Epithelial cell of esophagus (primary cell): ENCODE data around the gene ZSWIM9.
A peak's percentile ranks its signal among the peaks of the same experiment; 100 is the strongest.
"Not testable (repeated sequence)": the region's sequence is repeated elsewhere in the genome, so short reads cannot be mapped to it uniquely, and the experiment has no call there.

Source experiments
- DNase-seq: peaks from one replicate; pipeline ENCODE4 v3.0.0; 2010; ENCODE audit warnings: low read depth
- H3K4me3 ChIP-seq: 2 replicates; pipeline ENCODE4 v1.5.1; 2011; ENCODE audit warnings: mild to moderate bottlenecking, low read length, control low read depth
- CTCF ChIP-seq: IDR thresholded peaks from 2 replicates; pipeline ENCODE4 v1.5.1; 2011; ENCODE audit warnings: low read depth, mild to moderate bottlenecking, low read length, control low read depth, inconsistent platforms; ENCODE audit not compliant: insufficient read depth; ENCODE audit errors: missing control alignments

The ZSWIM9 gene

GRCh38 chr19:48206397-48207093, 36.1 kb downstream of the ZSWIM9 start:
- no peak for TF ChIP-seq CTCF
- no peak overlapping the region for H3K4me3 ChIP-seq
- no peak for DNase-seq

- no peak for TF ChIP-seq CTCF
- no peak for DNase-seq
- H3K4me3 ChIP-seq, result no peak overlapping the region
Measured at GRCh38 chr19:48210005-48210404, 39.5 kb downstream of the ZSWIM9 start.

GRCh38 chr19:48213959-48214358, 43.5 kb downstream of the ZSWIM9 start:
- H3K4me3 ChIP-seq, result no peak overlapping the region
- no peak for DNase-seq
- no peak for TF ChIP-seq CTCF

- DNase-seq, result no peak
- TF ChIP-seq CTCF, result no peak
- no peak overlapping the region for H3K4me3 ChIP-seq
Measured at GRCh38 chr19:48216933-48217332, 46.5 kb downstream of the ZSWIM9 start.

GRCh38 chr19:48218997-48219396, 48.5 kb downstream of the ZSWIM9 start:
- TF ChIP-seq CTCF, result no peak
- no peak overlapping the region for H3K4me3 ChIP-seq
- DNase-seq, result peak; percentile 40

- not testable (repeated sequence) for H3K4me3 ChIP-seq, DNase-seq
Measured at GRCh38 chr19:48220784-48221183, 50.3 kb downstream of the ZSWIM9 start.

- no peak for TF ChIP-seq CTCF
- DNase-seq, result no peak
Measured at GRCh38 chr19:48221628-48222027, 51.1 kb downstream of the ZSWIM9 start.

More at GRCh38 chr19:48221628-48222027, 51.1 kb downstream of the ZSWIM9 start:
- no peak overlapping the region for H3K4me3 ChIP-seq
